Non-pigmented ciliary epithelial cell (primary cell): Measurements from ENCODE around the gene KRTAP1-4.
"Not testable (repeated sequence)": the region's sequence is repeated elsewhere in the genome, so short reads cannot be mapped to it uniquely, and the experiment has no call there.

Source experiments
- DNase-seq: peaks from one replicate; pipeline ENCODE4 v3.0.0-alpha.2; 2010; ENCODE audit warnings: low read depth

KRTAP1-4 gene

GRCh38 chr17:41048441-41048840, 18.4 kb upstream of the KRTAP1-4 start:
- no peak for DNase-seq

GRCh38 chr17:41046735-41047465, 16.9 kb upstream of the KRTAP1-4 start, which contains the start of gene KRTAP2-1:
KRTAP2-1 (minus strand) TSS chr17:41047316; CDS start chr17:41047267, 49 bp downstream.
- not testable (repeated sequence) for DNase-seq

- DNase-seq, result no peak
Observed at GRCh38 chr17:41042953-41043352, 13.0 kb upstream of the KRTAP1-4 start.

- DNase-seq, result not testable (repeated sequence)
Observed at GRCh38 chr17:41040783-41041571, 11.0 kb upstream of the KRTAP1-4 start, which contains the start of gene KRTAP1-1. KRTAP1-1 (minus strand) TSS chr17:41041450; CDS start chr17:41041397, 53 bp downstream.

- no peak for DNase-seq
Observed at GRCh38 chr17:41037853-41038350, 7.9 kb upstream of the KRTAP1-4 start.

- not testable (repeated sequence) for DNase-seq
Observed at GRCh38 chr17:41034346-41034935, 4.4 kb upstream of the KRTAP1-4 start, which contains the start of gene KRTAP1-3. KRTAP1-3 (minus strand) TSS chr17:41034874; CDS start chr17:41034821, 53 bp downstream.

GRCh38 chr17:41026715-41027471, 3.1 kb downstream of the KRTAP1-4 start, which contains the start of gene KRTAP1-5:
KRTAP1-5 (minus strand) TSS chr17:41027208; CDS start chr17:41027155, 53 bp downstream.
- DNase-seq, result peak; percentile 62

- DNase-seq, result no peak
Observed at GRCh38 chr17:41024697-41025096, 5.3 kb downstream of the KRTAP1-4 start.

- DNase-seq, result no peak
Observed at GRCh38 chr17:41020336-41020735, 9.7 kb downstream of the KRTAP1-4 start.

- DNase-seq, result no peak
Observed at GRCh38 chr17:41019415-41019814, 10.6 kb downstream of the KRTAP1-4 start.

GRCh38 chr17:41018541-41018940, 11.5 kb downstream of the KRTAP1-4 start:
- DNase-seq, result no peak

- DNase-seq, result no peak
Observed at GRCh38 chr17:41016578-41017215, 13.3 kb downstream of the KRTAP1-4 start.

GRCh38 chr17:41015454-41015853, 14.5 kb downstream of the KRTAP1-4 start:
- DNase-seq, result no peak

GRCh38 chr17:41013606-41014005, 16.4 kb downstream of the KRTAP1-4 start:
- no peak for DNase-seq

- no peak for DNase-seq
Observed at GRCh38 chr17:41013181-41013580, 16.8 kb downstream of the KRTAP1-4 start.

GRCh38 chr17:41012326-41013120, 17.5 kb downstream of the KRTAP1-4 start:
- no peak for DNase-seq

- DNase-seq, result no peak
Observed at GRCh38 chr17:41010441-41010840, 19.6 kb downstream of the KRTAP1-4 start.

- no peak for DNase-seq
Observed at GRCh38 chr17:41009936-41010335, 20.1 kb downstream of the KRTAP1-4 start.

GRCh38 chr17:41009301-41009760, 20.7 kb downstream of the KRTAP1-4 start:
- no peak for DNase-seq

- no peak for DNase-seq
Observed at GRCh38 chr17:41008811-41009210, 21.2 kb downstream of the KRTAP1-4 start, which contains the start of gene KRTAP3-1. KRTAP3-1 (minus strand) TSS chr17:41009128; CDS start chr17:41009074, 54 bp downstream.
